Head of caudate nucleus (tissue), 42 donors: ENCODE data around the gene VRTN.
A peak's percentile ranks its signal among the peaks of the same experiment; 100 is the strongest.
"Not testable (repeated sequence)": the region's sequence is repeated elsewhere in the genome, so short reads cannot be mapped to it uniquely, and the experiment has no call there.

Source experiments
- DNase-seq, 42 donors: peaks; one replicate each; pipeline versions ENCODE4 v3.0.0 to v3.0.0-alpha.2; 2020 to 2021; ENCODE audit warnings: mixed read lengths in 7 of 42
- intact Hi-C: fragments of 100-400 bp; cut with DNase I; formaldehyde crosslinking; loops from one replicate; pipeline ENCODE4 v1.15.0; 2022

Gene VRTN

GRCh38 chr14:74347097-74347794 lies 1.0 kb upstream of the VRTN start:
- no peak for DNase-seq
- intact Hi-C loops = no loop called here

- intact Hi-C loops = no loop called here
- no peak for DNase-seq
These were observed 523 bp upstream of the VRTN start for GRCh38 chr14:74347795-74348100.

- intact Hi-C loops = no loop called here
- DNase-seq = no peak
These were observed 628 bp downstream of the VRTN start for GRCh38 chr14:74348735-74349463.

- intact Hi-C loops = no loop called here
- no peak for DNase-seq
These were observed 1.5 kb downstream of the VRTN start for GRCh38 chr14:74349757-74350156.

- DNase-seq = no peak
- intact Hi-C loops = no loop called here
These were observed 2.1 kb downstream of the VRTN start for GRCh38 chr14:74350211-74350927.

GRCh38 chr14:74350928-74351323 lies 2.7 kb downstream of the VRTN start:
- no peak for DNase-seq
- intact Hi-C loops = no loop called here

- no peak for DNase-seq
- intact Hi-C loops = no loop called here
These were observed 8.8 kb downstream of the VRTN start for GRCh38 chr14:74356892-74357575.

- intact Hi-C loops = no loop called here
- no peak for DNase-seq
These were observed 9.3 kb downstream of the VRTN start for GRCh38 chr14:74357585-74357984.

- intact Hi-C loops = no loop called here
- DNase-seq = no peak
These were observed 10.0 kb downstream of the VRTN start for GRCh38 chr14:74358176-74358829.

GRCh38 chr14:74360163-74360562 lies 11.9 kb downstream of the VRTN start:
- no peak for DNase-seq
- intact Hi-C loops = no loop called here

GRCh38 chr14:74362361-74362915 lies 14.2 kb downstream of the VRTN start:
- peak; percentile 66 to 93 (median 84) for DNase-seq
- intact Hi-C loops = loop anchor here (2.0 kb wide), 1 partner anchor 116 kb away; no protein-coding TSS in a partner anchor

- intact Hi-C loops = no loop called here
These were observed 16.1 kb downstream of the VRTN start for GRCh38 chr14:74364271-74364880.

GRCh38 chr14:74368026-74368425 lies 19.8 kb downstream of the VRTN start:
- intact Hi-C loops = no loop called here
- DNase-seq = no peak

More at GRCh38 chr14:74364271-74364880, 16.1 kb downstream of the VRTN start:
- peak in 12 of 42 donors; percentile 6 to 48 (median 13) for DNase-seq

- DNase-seq = no peak
- intact Hi-C loops = no loop called here
These were observed 20.2 kb downstream of the VRTN start for GRCh38 chr14:74368441-74368840.

- DNase-seq = no peak
- intact Hi-C loops = no loop called here
These were observed 29.9 kb downstream of the VRTN start for GRCh38 chr14:74377976-74378690.

GRCh38 chr14:74380172-74380571 lies 31.9 kb downstream of the VRTN start:
- DNase-seq = no peak
- intact Hi-C loops = no loop called here

GRCh38 chr14:74380845-74381244 lies 32.6 kb downstream of the VRTN start:
- no peak for DNase-seq

GRCh38 chr14:74381571-74381970 lies 33.3 kb downstream of the VRTN start:
- DNase-seq, intact Hi-C loops: not testable (repeated sequence)

More at GRCh38 chr14:74380845-74381244, 32.6 kb downstream of the VRTN start:
- intact Hi-C loops = no loop called here
